ENCODE results near the gene PPFIA1.

GRCh38 chr11:70377645-70378044 is 107.2 kb downstream of the PPFIA1 start:
- no peak for TF ChIP-seq CTCF (IDR thresholded peaks at IDR 0.05)
- TF ChIP-seq POLR2A (IDR thresholded peaks at IDR 0.05), result no peak
- no peak for TF ChIP-seq EP300 (IDR thresholded peaks at IDR 0.05)
